Stimulated activated CD8-positive, alpha-beta memory T cell treated with anti-CD3 and anti-CD28 coated beads, Interleukin-7, amount 100 ng/mL, for 4 hours (primary cell): Measurements from ENCODE around the gene CSN1S1.

Experiments used
- DNase-seq, 2 donors: peaks; one replicate each; pipeline ENCODE4 v3.0.0-alpha.2; 2020; ENCODE audit warnings: low read depth in 2 of 2

CSN1S1 gene

GRCh38 chr4:69991016-69991415 lies 60.1 kb downstream of the CSN1S1 start:
- DNase-seq, result no peak

GRCh38 chr4:69994782-69995181 lies 63.9 kb downstream of the CSN1S1 start:
- no peak for DNase-seq

- no peak for DNase-seq
Measured at GRCh38 chr4:69995526-69996016, 64.7 kb downstream of the CSN1S1 start, which contains the start of gene STATH. TSS of gene STATH (plus strand) at chr4:69995966. CDS start at chr4:69998438, 2,472 bp downstream.
